Vagina (tissue), 2 donors: ENCODE measurements around the gene CEACAM3.

Experiments
- CTCF ChIP-seq, 3 experiments: fragments of 450-650 bp in 2 of 3; fragments of 200-600 bp in 1 of 3; sonication (generic) in 1 of 3; IDR thresholded peaks; one replicate each; pipeline ENCODE4 v1.5.1; 2017 to 2019; ENCODE audit warnings: antibody characterized with exemption in 3 of 3, mild to moderate bottlenecking in 2 of 3, moderate library complexity in 2 of 3
- POLR2A ChIP-seq, 2 donors: fragments of 450-650 bp; IDR thresholded peaks; one replicate each; pipeline ENCODE4 v1.6.1; 2017; ENCODE audit warnings: antibody characterized with exemption in 2 of 2, mild to moderate bottlenecking in 2 of 2, moderate library complexity in 2 of 2

GRCh38 chr19:41804336-41804735 lies 7.9 kb downstream of the CEACAM3 start:
- TF ChIP-seq CTCF (IDR thresholded peaks at IDR 0.05) (no peak), POLR2A (IDR thresholded peaks at IDR 0.05) (no peak)
